ENCODE data around the gene HYAL1.

The HYAL1 gene

GRCh38 chr3:50323614-50324199, 20.3 kb upstream of the HYAL1 start:
- no peak overlapping the region for H3K4me3 ChIP-seq (ENCODE audit: insufficient read depth, low read depth, low read length)
- 86 to 94% methylated on average over 5 of the region's 5 CpGs for whole genome bisulfite sequencing, 2 experiments
- H3K27ac ChIP-seq (ENCODE audit: insufficient read depth, low read depth, low read length, poor library complexity, severe bottlenecking): no peak overlapping the region
- no peaks in the 10 kb centered on the region for H3K27me3 ChIP-seq (ENCODE audit: control insufficient read depth, insufficient read depth, low read length, poor library complexity, severe bottlenecking)
- H3K36me3 ChIP-seq (ENCODE audit: control insufficient read depth, insufficient read depth, low read length): peaks cover 13% of the 10 kb centered on the region
- H3K4me1 ChIP-seq (ENCODE audit: control insufficient read depth, insufficient read depth, low read length): peaks cover 28% of the 10 kb centered on the region
- no peaks in the 10 kb centered on the region for H3K9me3 ChIP-seq (ENCODE audit: control insufficient read depth, low read length)

GRCh38 chr3:50323092-50323600, 19.8 kb upstream of the HYAL1 start:
- peaks cover 33% of the 10 kb centered on the region for H3K4me1 ChIP-seq (ENCODE audit: control insufficient read depth, insufficient read depth, low read length)
- H3K4me3 ChIP-seq (ENCODE audit: insufficient read depth, low read depth, low read length): no peak overlapping the region
- no peak overlapping the region for H3K27ac ChIP-seq (ENCODE audit: insufficient read depth, low read depth, low read length, poor library complexity, severe bottlenecking)
- H3K36me3 ChIP-seq (ENCODE audit: control insufficient read depth, insufficient read depth, low read length): peaks cover 18% of the 10 kb centered on the region
- H3K27me3 ChIP-seq (ENCODE audit: control insufficient read depth, insufficient read depth, low read length, poor library complexity, severe bottlenecking): no peaks in the 10 kb centered on the region
- H3K9me3 ChIP-seq (ENCODE audit: control insufficient read depth, low read length): no peaks in the 10 kb centered on the region
- WGBS, 2 experiments: 68 to 76% methylated on average over 4 of the region's 4 CpGs

DNA sequence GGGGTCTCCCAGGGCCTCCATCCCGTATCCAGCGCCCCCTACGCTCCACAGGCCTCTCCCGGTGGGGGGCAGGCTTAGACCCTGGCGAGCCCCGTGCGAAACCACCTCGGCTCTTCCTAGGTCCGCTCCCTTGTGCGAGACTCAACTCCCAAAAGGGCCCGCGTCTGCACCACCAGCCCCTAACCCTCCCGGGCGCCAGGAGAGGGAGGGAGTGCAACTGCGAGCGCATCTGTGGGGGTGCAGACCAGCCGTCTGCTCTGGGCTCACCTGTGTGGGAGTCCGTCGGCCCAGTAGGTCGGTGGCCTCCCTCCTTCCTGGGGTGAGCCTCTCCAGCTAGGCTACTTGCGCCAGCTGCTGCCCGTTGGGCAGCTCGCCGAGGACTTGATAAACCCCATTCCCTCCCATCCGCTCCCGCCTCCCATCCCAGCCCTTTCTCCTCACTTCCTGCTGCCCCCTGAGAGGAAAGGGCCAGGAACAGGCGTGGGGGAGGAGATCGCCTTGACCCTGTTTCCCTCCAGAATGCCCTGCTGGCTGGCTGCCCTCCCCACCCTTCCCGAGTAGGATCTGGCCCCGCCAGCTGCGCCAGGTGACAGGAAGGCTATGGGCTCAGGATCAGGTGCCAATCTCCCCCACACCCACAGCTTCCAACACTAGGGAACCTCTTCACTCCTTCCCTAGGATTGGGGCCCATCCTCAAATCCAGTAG, 19.2 kb upstream of the HYAL1 start, which contains the start of gene HYAL2:
HYAL2 (minus strand) TSS at position 360 of the 706 bp plus-strand sequence. CDS start 2,256 bp downstream, outside the sequence.
- Histone ChIP-seq H3K36me3 (ENCODE audit: control insufficient read depth, insufficient read depth, low read length) (peaks cover 24% of the 10 kb centered on the region), H3K4me3 (ENCODE audit: insufficient read depth, low read depth, low read length) (peak within 1 kb of the TSS; percentile 89), H3K27ac (ENCODE audit: insufficient read depth, low read depth, low read length, poor library complexity, severe bottlenecking) (peak within 1 kb of the TSS; percentile 99), H3K9me3 (ENCODE audit: control insufficient read depth, low read length) (no peaks in the 10 kb centered on the region), H3K4me1 (ENCODE audit: control insufficient read depth, insufficient read depth, low read length) (peaks cover 33% of the 10 kb centered on the region), H3K27me3 (ENCODE audit: control insufficient read depth, insufficient read depth, low read length, poor library complexity, severe bottlenecking) (no peaks in the 10 kb centered on the region)
- 15 to 17% methylated on average over 31 of the region's 31 CpGs for WGBS, 2 experiments

GRCh38 chr3:50322115-50322385, 18.7 kb upstream of the HYAL1 start:
- H3K27ac ChIP-seq (ENCODE audit: insufficient read depth, low read depth, low read length, poor library complexity, severe bottlenecking): no peak overlapping the region
- H3K9me3 ChIP-seq (ENCODE audit: control insufficient read depth, low read length): no peaks in the 10 kb centered on the region
- peaks cover 24% of the 10 kb centered on the region for H3K36me3 ChIP-seq (ENCODE audit: control insufficient read depth, insufficient read depth, low read length)

GRCh38 chr3:50321336-50322114, 18.2 kb upstream of the HYAL1 start:
- Histone ChIP-seq H3K27me3 (ENCODE audit: control insufficient read depth, insufficient read depth, low read length, poor library complexity, severe bottlenecking) (no peaks in the 10 kb centered on the region), H3K27ac (ENCODE audit: insufficient read depth, low read depth, low read length, poor library complexity, severe bottlenecking) (peak overlapping the region; percentile 99), H3K36me3 (ENCODE audit: control insufficient read depth, insufficient read depth, low read length) (peaks cover 24% of the 10 kb centered on the region), H3K4me1 (ENCODE audit: control insufficient read depth, insufficient read depth, low read length) (peaks cover 29% of the 10 kb centered on the region), H3K4me3 (ENCODE audit: insufficient read depth, low read depth, low read length) (peak overlapping the region; percentile 89), H3K9me3 (ENCODE audit: control insufficient read depth, low read length) (no peaks in the 10 kb centered on the region)
- WGBS, 2 experiments: 0% methylated on average over 59 of the region's 59 CpGs

More at GRCh38 chr3:50322115-50322385, 18.7 kb upstream of the HYAL1 start:
- H3K4me3 ChIP-seq (ENCODE audit: insufficient read depth, low read depth, low read length): peak overlapping the region; percentile 89
- peaks cover 31% of the 10 kb centered on the region for H3K4me1 ChIP-seq (ENCODE audit: control insufficient read depth, insufficient read depth, low read length)
- WGBS, 2 experiments: 5% methylated on average over 14 of the region's 14 CpGs
- no peaks in the 10 kb centered on the region for H3K27me3 ChIP-seq (ENCODE audit: control insufficient read depth, insufficient read depth, low read length, poor library complexity, severe bottlenecking)

DNA sequence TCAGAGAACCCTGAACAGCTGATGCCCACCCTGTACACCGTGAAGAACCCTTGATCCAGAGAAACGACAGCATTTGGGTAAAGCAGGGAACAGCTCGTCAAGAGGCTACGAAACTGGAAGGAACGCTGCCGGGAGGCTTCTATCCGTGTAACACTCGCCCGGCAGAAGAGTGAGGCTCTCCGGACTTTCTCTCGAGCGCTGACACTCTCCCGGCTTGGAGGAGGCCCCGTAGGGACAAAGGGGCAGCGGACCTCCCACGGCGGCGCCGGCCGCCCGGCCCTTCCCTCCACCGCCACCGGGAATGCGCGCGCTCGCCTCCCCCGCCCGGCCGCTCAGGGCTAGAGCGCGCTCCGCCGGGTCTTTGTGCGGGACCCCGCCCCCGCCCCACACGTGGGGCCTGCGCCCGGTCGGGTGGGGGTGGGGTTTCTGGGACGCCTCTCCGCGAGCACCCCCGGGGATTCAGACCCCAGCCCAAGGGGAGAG, 17.5 kb upstream of the HYAL1 start:
- 0 to 1% methylated on average over 45 of the region's 45 CpGs for WGBS, 2 experiments
- H3K27me3 ChIP-seq (ENCODE audit: control insufficient read depth, insufficient read depth, low read length, poor library complexity, severe bottlenecking): no peaks in the 10 kb centered on the region
- peaks cover 22% of the 10 kb centered on the region for H3K36me3 ChIP-seq (ENCODE audit: control insufficient read depth, insufficient read depth, low read length)
- no peaks in the 10 kb centered on the region for H3K9me3 ChIP-seq (ENCODE audit: control insufficient read depth, low read length)
- H3K4me3 ChIP-seq (ENCODE audit: insufficient read depth, low read depth, low read length): peak overlapping the region; percentile 89
- H3K4me1 ChIP-seq (ENCODE audit: control insufficient read depth, insufficient read depth, low read length): peaks cover 29% of the 10 kb centered on the region
- peak overlapping the region; percentile 99 for H3K27ac ChIP-seq (ENCODE audit: insufficient read depth, low read depth, low read length, poor library complexity, severe bottlenecking)

GRCh38 chr3:50319894-50320625, 16.7 kb upstream of the HYAL1 start:
- peak overlapping the region; percentile 89 for H3K4me3 ChIP-seq (ENCODE audit: insufficient read depth, low read depth, low read length)
- no peak overlapping the region for H3K27ac ChIP-seq (ENCODE audit: insufficient read depth, low read depth, low read length, poor library complexity, severe bottlenecking)
- WGBS, 2 experiments: 93% methylated on average over 29 of the region's 29 CpGs
- H3K27me3 ChIP-seq (ENCODE audit: control insufficient read depth, insufficient read depth, low read length, poor library complexity, severe bottlenecking): no peaks in the 10 kb centered on the region
- peaks cover 29% of the 10 kb centered on the region for H3K4me1 ChIP-seq (ENCODE audit: control insufficient read depth, insufficient read depth, low read length)
- H3K36me3 ChIP-seq (ENCODE audit: control insufficient read depth, insufficient read depth, low read length): peaks cover 20% of the 10 kb centered on the region
- no peaks in the 10 kb centered on the region for H3K9me3 ChIP-seq (ENCODE audit: control insufficient read depth, low read length)

DNA sequence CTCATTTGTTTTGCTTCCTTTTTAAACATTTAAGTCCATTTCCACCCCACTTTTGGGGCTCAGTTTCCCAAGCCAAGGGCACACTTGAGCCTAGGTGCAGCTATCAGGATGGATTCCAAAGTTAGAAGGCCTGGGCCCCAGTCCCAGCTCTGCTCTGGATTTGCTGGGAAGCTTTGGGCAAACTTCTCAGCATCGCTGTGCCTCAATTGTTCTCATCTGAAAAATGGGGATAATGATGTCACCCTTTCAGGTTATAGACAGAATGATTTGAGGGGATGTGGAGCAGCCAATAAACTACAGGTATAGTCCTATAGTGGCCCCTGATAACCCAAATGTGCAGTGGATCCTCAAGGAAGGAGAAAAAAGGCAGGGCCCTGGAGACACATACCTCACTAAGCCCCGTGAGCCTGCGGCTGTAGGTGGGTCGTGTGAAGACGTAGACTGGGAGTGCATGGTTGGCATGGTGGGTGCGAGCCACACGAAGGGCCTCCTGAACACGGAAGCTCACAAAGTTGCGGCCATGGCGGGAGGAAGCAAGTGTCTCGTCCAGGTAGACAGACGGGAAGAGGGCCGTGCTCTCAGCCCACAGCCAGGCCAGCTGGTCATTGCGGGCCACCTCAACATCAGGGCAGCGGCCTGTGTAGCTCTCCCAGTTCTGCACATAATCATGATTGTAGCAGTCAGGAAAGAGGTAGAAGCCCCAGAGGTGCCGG, 16.0 kb upstream of the HYAL1 start:
- Histone ChIP-seq H3K27me3 (ENCODE audit: control insufficient read depth, insufficient read depth, low read length, poor library complexity, severe bottlenecking) (no peaks in the 10 kb centered on the region), H3K27ac (ENCODE audit: insufficient read depth, low read depth, low read length, poor library complexity, severe bottlenecking) (no peak overlapping the region), H3K36me3 (ENCODE audit: control insufficient read depth, insufficient read depth, low read length) (peaks cover 20% of the 10 kb centered on the region), H3K4me3 (ENCODE audit: insufficient read depth, low read depth, low read length) (no peak overlapping the region), H3K4me1 (ENCODE audit: control insufficient read depth, insufficient read depth, low read length) (peaks cover 29% of the 10 kb centered on the region), H3K9me3 (ENCODE audit: control insufficient read depth, low read length) (no peaks in the 10 kb centered on the region)
- WGBS, 2 experiments: 96% methylated on average over 16 of the region's 16 CpGs

- 96% methylated on average over 10 of the region's 10 CpGs for WGBS, 2 experiments
- Histone ChIP-seq H3K4me1 (ENCODE audit: control insufficient read depth, insufficient read depth, low read length) (peaks cover 29% of the 10 kb centered on the region), H3K36me3 (ENCODE audit: control insufficient read depth, insufficient read depth, low read length) (peaks cover 20% of the 10 kb centered on the region), H3K27ac (ENCODE audit: insufficient read depth, low read depth, low read length, poor library complexity, severe bottlenecking) (no peak overlapping the region), H3K27me3 (ENCODE audit: control insufficient read depth, insufficient read depth, low read length, poor library complexity, severe bottlenecking) (no peaks in the 10 kb centered on the region), H3K4me3 (ENCODE audit: insufficient read depth, low read depth, low read length) (no peak overlapping the region), H3K9me3 (ENCODE audit: control insufficient read depth, low read length) (no peaks in the 10 kb centered on the region)
These were observed 15.2 kb upstream of the HYAL1 start for GRCh38 chr3:50318615-50319014.
